GM10266 (cell line): Measurements from ENCODE around the gene SLC13A4.

Experiments
- DNase-seq: peaks from one replicate; pipeline ENCODE4 v3.0.0; 2012; ENCODE audit errors: extremely low spot score
- CTCF ChIP-seq: IDR thresholded peaks from 2 replicates; pipeline ENCODE4 v1.5.1; 2012; ENCODE audit warnings: mild to moderate bottlenecking, low read depth; ENCODE audit not compliant: control insufficient read depth, insufficient read depth; ENCODE audit errors: missing control alignments

Gene SLC13A4

GRCh38 chr7:135666846-135667245 is 61.1 kb downstream of the SLC13A4 start:
- DNase-seq = no peak

GRCh38 chr7:135666156-135666555 is 61.8 kb downstream of the SLC13A4 start:
- no peak for DNase-seq
- TF ChIP-seq CTCF = no peak

More at GRCh38 chr7:135666846-135667245, 61.1 kb downstream of the SLC13A4 start:
- TF ChIP-seq CTCF = no peak

- no peak for DNase-seq
- TF ChIP-seq CTCF = no peak
These were observed 62.9 kb downstream of the SLC13A4 start for GRCh38 chr7:135665042-135665441.

- DNase-seq = no peak
- TF ChIP-seq CTCF = no peak
These were observed 63.9 kb downstream of the SLC13A4 start for GRCh38 chr7:135664046-135664589.

GRCh38 chr7:135662373-135663114 is 65.4 kb downstream of the SLC13A4 start, which contains the start of gene STMP1:
Gene STMP1, plus strand, starts transcription at chr7:135662514.
- DNase-seq = peak; percentile 93
- TF ChIP-seq CTCF = peak; percentile 75

- TF ChIP-seq CTCF = no peak
- peak; percentile 12 for DNase-seq
These were observed 65.9 kb downstream of the SLC13A4 start for GRCh38 chr7:135662123-135662372.

GRCh38 chr7:135661311-135662122 is 66.5 kb downstream of the SLC13A4 start:
- no peak for TF ChIP-seq CTCF
- DNase-seq = no peak
